Measurements from ENCODE around the gene FGD3.

FGD3 gene

DNA sequence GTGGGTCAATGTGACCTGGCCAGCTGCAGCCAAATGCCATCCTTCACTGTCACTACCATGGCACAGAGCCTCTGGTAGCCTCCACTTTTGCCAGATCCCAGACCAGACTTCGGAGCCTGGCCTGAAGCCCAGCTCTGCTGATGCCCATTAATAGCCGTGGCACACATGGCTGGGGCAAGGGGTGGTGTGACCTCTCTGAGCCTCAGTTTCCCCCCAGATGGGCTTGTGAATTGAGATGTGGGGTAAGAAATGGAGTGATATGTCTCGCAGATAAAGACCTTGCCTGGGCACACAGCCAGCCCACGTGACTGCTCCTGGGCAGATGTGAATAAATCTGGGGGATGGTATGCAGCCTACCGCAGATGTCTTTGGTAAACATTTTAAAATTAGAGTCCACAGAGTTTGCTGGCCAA lies 125.1 kb downstream of the FGD3 start:
- DNase-seq (ENCODE audit: low spot score) = no peak

DNA sequence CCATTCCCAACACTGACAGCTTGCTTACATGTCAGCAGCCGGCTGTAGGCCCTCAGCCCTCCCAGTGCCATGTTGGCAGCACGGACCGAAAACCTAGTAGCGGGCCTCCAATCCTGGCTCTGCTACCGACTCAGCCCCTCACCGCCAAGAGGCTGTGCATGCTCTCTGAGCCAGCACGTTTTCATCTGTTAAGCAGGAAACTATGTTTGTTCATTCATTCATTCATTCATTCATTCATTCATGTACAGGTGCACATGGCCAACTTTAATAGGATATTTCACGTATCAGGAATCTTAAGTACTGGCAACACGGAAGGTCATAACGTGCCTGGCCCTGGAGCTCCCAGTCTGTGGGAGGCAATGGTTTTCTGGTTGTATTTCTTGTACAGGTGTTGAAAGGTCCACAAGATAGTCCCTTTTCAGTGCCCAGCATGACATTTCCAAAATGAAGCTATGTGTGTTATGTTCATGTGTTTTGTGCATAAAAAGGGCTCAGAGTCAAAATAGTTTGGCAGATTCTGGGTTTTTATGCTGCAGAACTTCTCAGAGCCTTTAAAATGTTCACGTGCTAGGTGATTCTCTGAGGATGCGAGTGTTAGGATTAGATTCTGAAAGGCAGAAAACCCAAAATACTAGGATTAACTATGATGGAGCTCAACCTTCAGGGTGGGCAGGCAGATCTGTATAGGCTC lies 128.9 kb downstream of the FGD3 start:
- no peak for DNase-seq (ENCODE audit: low spot score)

GRCh38 chr9:93076792-93077128 lies 129.4 kb downstream of the FGD3 start:
- no peak for DNase-seq (ENCODE audit: low spot score)

DNA sequence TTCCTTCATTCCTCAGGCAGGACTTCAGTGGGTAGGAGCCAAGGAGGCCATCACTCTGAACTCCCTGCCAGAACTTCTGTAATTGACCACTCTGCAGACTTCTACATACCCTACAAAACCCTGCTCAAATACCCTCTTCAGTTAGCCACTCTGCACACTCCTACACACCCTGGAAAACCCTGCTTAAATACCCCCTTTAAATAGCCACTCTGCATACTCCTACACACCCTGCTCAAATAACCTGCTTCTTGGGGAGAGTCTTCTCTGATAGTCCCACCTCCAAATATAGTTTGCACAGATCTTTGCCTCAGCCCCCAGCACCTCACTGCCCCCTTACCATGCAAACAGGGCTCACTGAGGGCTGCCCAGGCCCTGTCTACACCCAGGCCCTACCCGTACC lies 130.0 kb downstream of the FGD3 start:
- no peak for DNase-seq (ENCODE audit: low spot score)

DNA sequence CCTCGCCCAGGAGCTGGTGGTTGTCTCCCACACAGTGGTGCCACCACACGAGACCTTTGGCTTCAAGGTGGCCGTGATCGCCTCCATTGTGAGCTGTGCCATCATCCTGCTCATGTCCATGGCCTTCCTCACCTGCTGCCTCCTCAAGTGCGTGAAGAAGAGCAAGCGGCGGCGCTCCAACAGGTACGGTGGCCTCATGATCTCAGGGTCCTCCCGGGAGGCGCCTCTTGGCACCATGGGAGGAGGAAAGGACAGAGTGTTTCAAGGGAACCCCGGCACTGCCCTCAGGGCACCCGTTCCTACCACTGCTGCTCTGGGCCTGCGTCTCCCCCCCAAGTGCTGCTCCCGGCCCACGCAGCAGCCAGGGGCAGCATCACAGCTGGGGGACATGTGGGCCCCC lies 130.5 kb downstream of the FGD3 start:
- DNase-seq (ENCODE audit: low spot score) = no peak

DNA sequence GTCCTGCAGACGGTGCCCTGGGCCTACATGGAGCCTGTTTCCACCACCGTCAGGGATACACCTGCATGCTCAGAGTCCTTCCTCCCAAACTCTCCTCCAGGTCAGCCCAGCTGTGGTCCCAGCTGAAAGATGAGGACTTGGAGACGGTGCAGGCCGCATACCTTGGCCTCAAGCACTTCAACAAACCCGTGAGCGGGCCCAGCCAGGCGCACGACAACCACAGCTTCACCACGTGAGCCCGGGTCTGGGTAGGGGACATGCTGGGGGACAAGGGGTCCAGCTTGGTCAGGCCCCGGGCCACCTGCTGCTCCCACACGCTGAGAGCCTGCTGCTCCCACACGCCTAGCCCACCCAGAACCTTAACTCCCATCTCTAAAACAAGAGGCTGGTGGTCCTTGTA lies 132.0 kb downstream of the FGD3 start:
- no peak for DNase-seq (ENCODE audit: low spot score)

DNA sequence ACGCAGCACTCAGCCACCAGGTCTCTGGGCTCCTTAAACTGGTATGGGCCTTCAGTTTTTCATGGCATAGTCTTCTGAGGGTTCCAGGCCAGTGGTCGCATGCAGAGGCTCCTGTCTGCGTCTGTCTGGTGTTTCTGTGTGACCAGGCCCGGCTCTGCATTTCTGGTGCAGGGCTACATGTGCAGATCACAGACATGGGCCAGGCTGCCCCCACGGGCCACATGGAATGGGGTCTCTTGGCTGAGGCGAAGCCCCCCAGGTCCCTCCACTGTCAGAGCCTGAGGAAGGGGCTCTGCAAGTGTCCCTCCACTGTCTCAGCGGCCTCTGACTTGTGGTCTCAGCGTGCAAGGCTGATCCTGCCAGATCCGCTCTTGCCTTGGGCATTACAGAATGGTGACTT lies 133.1 kb downstream of the FGD3 start:
- no peak for DNase-seq (ENCODE audit: low spot score)

DNA sequence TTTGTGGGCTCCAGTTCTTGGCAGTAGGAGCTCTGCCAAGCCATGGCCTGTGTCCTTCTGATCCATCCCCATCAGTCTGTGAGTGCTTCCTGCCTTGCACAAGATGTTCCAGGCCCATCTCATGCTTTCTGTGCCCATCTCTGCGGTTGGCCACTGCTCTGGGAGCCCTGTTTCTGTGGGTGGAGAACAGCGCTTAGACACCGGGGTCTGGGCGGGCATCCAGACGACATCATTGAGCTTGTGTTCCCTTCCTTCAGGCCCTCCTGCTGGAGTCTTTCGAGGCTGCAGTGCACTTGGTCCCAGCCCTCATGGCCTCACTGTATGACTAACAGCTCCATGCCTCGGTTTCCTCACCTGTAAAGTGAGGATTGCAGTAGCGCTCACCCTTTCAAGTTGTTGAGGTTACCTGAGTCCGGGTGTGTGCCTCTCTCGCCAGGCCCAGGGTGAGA lies 133.8 kb downstream of the FGD3 start:
- no peak for DNase-seq (ENCODE audit: low spot score)

DNA sequence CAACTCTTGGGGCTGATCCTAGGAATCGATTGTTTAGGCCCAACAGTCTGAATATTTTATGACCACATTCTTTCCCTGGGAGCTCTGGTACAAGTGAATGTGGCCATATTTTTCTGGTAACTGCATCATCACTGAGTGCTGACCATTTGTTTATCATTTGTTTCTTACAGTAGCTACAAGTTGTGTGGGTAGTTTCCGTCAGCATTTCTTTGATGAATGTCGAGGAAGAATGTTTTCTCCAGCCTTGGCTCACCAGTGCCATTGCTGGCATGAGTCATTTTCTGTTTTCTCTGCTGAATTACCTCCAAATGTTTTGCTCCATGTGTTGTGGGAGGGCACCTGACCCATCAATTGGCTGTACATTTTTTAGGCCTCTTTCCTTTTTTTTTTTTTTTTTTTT lies 134.6 kb downstream of the FGD3 start:
- DNase-seq (ENCODE audit: low spot score) = no peak

- no peak for DNase-seq (ENCODE audit: low spot score)
These were observed 135.6 kb downstream of the FGD3 start for GRCh38 chr9:93082841-93083411.

DNA sequence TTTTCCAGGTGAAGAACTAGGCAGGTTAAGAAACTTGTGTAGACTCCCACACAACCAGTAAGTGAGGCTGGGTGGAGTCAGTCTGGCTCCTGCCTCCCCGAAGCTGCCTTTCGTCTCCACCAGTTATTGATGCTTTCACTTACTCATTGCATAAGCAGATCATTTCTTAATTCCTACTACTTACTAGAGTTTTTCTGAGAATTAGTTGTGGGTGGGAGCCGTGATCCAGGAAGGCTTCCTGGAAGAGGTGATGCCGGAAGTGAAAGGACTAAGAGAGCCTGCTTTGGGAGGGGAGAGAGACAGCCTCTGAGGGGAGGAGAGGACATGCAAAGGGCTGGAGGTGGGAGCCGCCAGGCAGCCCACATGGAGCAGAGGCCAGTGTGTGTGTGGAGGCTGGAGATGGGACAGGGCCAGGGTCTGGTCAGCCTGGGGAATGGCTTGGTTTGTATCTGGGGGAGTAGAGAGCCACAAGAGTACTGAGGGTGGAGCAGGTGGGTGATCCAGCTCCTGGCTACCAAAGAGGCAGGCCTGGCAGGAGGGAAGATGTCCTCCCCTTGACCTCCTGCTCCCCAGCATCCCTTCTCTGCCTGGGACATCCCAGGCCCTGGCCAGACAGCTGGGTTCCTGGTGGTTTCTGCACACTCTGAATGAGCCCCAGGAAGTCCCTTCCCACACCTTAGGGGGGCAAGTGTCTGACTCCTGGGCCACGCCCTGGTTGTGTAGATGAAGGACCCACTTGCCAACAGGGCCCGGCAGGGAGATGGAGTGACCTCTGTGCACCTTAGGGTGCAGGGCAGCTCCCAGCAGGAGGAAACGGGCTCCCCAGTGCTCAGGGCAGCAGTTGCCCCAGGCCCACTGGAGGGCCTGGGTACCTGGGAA lies 136.5 kb downstream of the FGD3 start:
- DNase-seq (ENCODE audit: low spot score) = no peak

DNA sequence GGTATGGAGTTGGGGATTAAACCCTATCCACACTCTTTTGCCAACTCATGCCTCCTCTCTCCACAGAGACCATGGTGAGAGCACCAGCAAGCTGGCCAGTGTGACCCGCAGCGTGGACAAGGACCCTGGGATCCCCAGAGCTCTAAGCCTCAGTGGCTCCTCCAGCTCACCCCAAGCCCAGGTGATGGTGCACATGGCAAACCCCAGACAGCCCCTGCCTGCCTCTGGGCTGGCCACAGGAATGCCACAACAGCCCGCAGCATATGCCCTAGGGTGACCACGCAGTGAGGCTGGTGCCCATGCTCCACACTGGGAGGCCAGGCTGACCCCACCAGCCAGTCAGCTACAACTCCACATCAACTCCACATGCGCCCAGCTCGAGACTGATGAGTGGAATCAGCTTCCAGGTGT lies 137.2 kb downstream of the FGD3 start:
- no peak for DNase-seq (ENCODE audit: low spot score)

GRCh38 chr9:93085676-93086075 lies 138.4 kb downstream of the FGD3 start:
- no peak for DNase-seq (ENCODE audit: low spot score)
